Measurements from ENCODE around the gene AJAP1.

AJAP1 gene

GRCh38 chr1:4637616-4638344 is 16.6 kb upstream of the AJAP1 start:
- DNase-seq: no peak
- Histone ChIP-seq H3K27me3 (replicated peaks in 2 of 5; ENCODE audit: control insufficient read depth in 4 of 5, insufficient read depth in 5 of 5, low read length in 4 of 5) (peaks cover 0 to 44% (median 12%) of the 10 kb centered on the region in 5 experiments), H3K4me3 (ENCODE audit: control insufficient read depth in 1 of 7, extremely low read depth in 1 of 7, insufficient read depth in 4 of 7, low read depth in 2 of 7, low read length in 6 of 7) (no peak overlapping the region), H3K36me3 (ENCODE audit: control insufficient read depth in 4 of 4, insufficient read depth in 4 of 4, low read length in 3 of 4) (no peaks in the 10 kb centered on the region), H3K4me1 (ENCODE audit: control extremely low read depth in 1 of 4, control insufficient read depth in 4 of 4, insufficient read depth in 4 of 4, low read length in 3 of 4) (peaks cover 0 to 8% (median 0%) of the 10 kb centered on the region in 4 experiments), H3K9me3 (ENCODE audit: control extremely low read depth in 1 of 5, control insufficient read depth in 4 of 5, insufficient read depth in 2 of 5, low read depth in 1 of 5, low read length in 4 of 5) (no peaks in the 10 kb centered on the region), H3K27ac (ENCODE audit: insufficient read depth in 1 of 2, low read depth in 1 of 2, low read length in 2 of 2, poor library complexity in 1 of 2, severe bottlenecking in 2 of 2) (no peak overlapping the region)
- ChIA-PET POLR2A (no interaction called here), CTCF (no interaction called here)
- 53% methylated on average over 32 of the region's 34 CpGs for whole genome bisulfite sequencing (ENCODE audit: insufficient coverage)

- H3K36me3 ChIP-seq (ENCODE audit: control insufficient read depth in 4 of 4, insufficient read depth in 4 of 4, low read length in 3 of 4): no peaks in the 10 kb centered on the region
- H3K27me3 ChIP-seq (replicated peaks in 2 of 5; ENCODE audit: control insufficient read depth in 4 of 5, insufficient read depth in 5 of 5, low read length in 4 of 5): peaks cover 0 to 44% (median 12%) of the 10 kb centered on the region in 5 experiments
- POLR2A ChIA-PET: no interaction called here
- H3K4me3 ChIP-seq (ENCODE audit: control insufficient read depth in 1 of 7, extremely low read depth in 1 of 7, insufficient read depth in 4 of 7, low read depth in 2 of 7, low read length in 6 of 7): no peak overlapping the region
- 32% methylated on average over 9 of the region's 12 CpGs for WGBS (ENCODE audit: insufficient coverage)
- CTCF ChIA-PET: no interaction called here
- peaks cover 0 to 8% (median 0%) of the 10 kb centered on the region in 4 experiments for H3K4me1 ChIP-seq (ENCODE audit: control extremely low read depth in 1 of 4, control insufficient read depth in 4 of 4, insufficient read depth in 4 of 4, low read length in 3 of 4)
- DNase-seq: peak; percentile 63 to 76 (median 73)
- no peak overlapping the region for H3K27ac ChIP-seq (ENCODE audit: insufficient read depth in 1 of 2, low read depth in 1 of 2, low read length in 2 of 2, poor library complexity in 1 of 2, severe bottlenecking in 2 of 2)
- no peaks in the 10 kb centered on the region for H3K9me3 ChIP-seq (ENCODE audit: control extremely low read depth in 1 of 5, control insufficient read depth in 4 of 5, insufficient read depth in 2 of 5, low read depth in 1 of 5, low read length in 4 of 5)
These were observed 16.1 kb upstream of the AJAP1 start for GRCh38 chr1:4638345-4638729.

GRCh38 chr1:4640931-4641330 is 13.5 kb upstream of the AJAP1 start:
- H3K27ac ChIP-seq (ENCODE audit: insufficient read depth in 1 of 2, low read depth in 1 of 2, low read length in 2 of 2, poor library complexity in 1 of 2, severe bottlenecking in 2 of 2): no peak overlapping the region
- H3K4me1 ChIP-seq (ENCODE audit: control extremely low read depth in 1 of 4, control insufficient read depth in 4 of 4, insufficient read depth in 4 of 4, low read length in 3 of 4): peaks cover 0 to 8% (median 0%) of the 10 kb centered on the region in 4 experiments
- CTCF ChIA-PET: no interaction called here
- no peaks in the 10 kb centered on the region for H3K9me3 ChIP-seq (ENCODE audit: control extremely low read depth in 1 of 5, control insufficient read depth in 4 of 5, insufficient read depth in 2 of 5, low read depth in 1 of 5, low read length in 4 of 5)
- WGBS (ENCODE audit: insufficient coverage): 71% methylated on average over 3 of the region's 10 CpGs
- H3K36me3 ChIP-seq (ENCODE audit: control insufficient read depth in 4 of 4, insufficient read depth in 4 of 4, low read length in 3 of 4): no peaks in the 10 kb centered on the region
- POLR2A ChIA-PET: interaction anchor here (1.3 kb wide), 1 partner anchor 12 kb away, joined by 3 read pairs; no protein-coding TSS in a partner anchor
- DNase-seq: no peak
- H3K4me3 ChIP-seq (ENCODE audit: control insufficient read depth in 1 of 7, extremely low read depth in 1 of 7, insufficient read depth in 4 of 7, low read depth in 2 of 7, low read length in 6 of 7): no peak overlapping the region
- peaks cover 0 to 46% (median 11%) of the 10 kb centered on the region in 5 experiments for H3K27me3 ChIP-seq (replicated peaks in 2 of 5; ENCODE audit: control insufficient read depth in 4 of 5, insufficient read depth in 5 of 5, low read length in 4 of 5)

- Histone ChIP-seq H3K4me3 (ENCODE audit: control insufficient read depth in 1 of 7, extremely low read depth in 1 of 7, insufficient read depth in 4 of 7, low read depth in 2 of 7, low read length in 6 of 7) (no peak overlapping the region), H3K4me1 (ENCODE audit: control extremely low read depth in 1 of 4, control insufficient read depth in 4 of 4, insufficient read depth in 4 of 4, low read length in 3 of 4) (no peaks in the 10 kb centered on the region), H3K27ac (ENCODE audit: insufficient read depth in 1 of 2, low read depth in 1 of 2, low read length in 2 of 2, poor library complexity in 1 of 2, severe bottlenecking in 2 of 2) (no peak overlapping the region), H3K9me3 (ENCODE audit: control extremely low read depth in 1 of 5, control insufficient read depth in 4 of 5, insufficient read depth in 2 of 5, low read depth in 1 of 5, low read length in 4 of 5) (peaks cover 0 to 4% (median 0%) of the 10 kb centered on the region in 5 experiments), H3K36me3 (ENCODE audit: control insufficient read depth in 4 of 4, insufficient read depth in 4 of 4, low read length in 3 of 4) (no peaks in the 10 kb centered on the region), H3K27me3 (replicated peaks in 2 of 5; ENCODE audit: control insufficient read depth in 4 of 5, insufficient read depth in 5 of 5, low read length in 4 of 5) (peaks cover 5 to 55% (median 19%) of the 10 kb centered on the region in 5 experiments)
- WGBS (ENCODE audit: insufficient coverage): 91% methylated on average over 1 of the region's 1 CpG
- ChIA-PET POLR2A (no interaction called here), CTCF (no interaction called here)
- DNase-seq: no peak
These were observed 7.0 kb upstream of the AJAP1 start for GRCh38 chr1:4647391-4647790.

GRCh38 chr1:4648657-4649056 is 5.8 kb upstream of the AJAP1 start:
- H3K9me3 ChIP-seq (ENCODE audit: control extremely low read depth in 1 of 5, control insufficient read depth in 4 of 5, insufficient read depth in 2 of 5, low read depth in 1 of 5, low read length in 4 of 5): peaks cover 0 to 4% (median 0%) of the 10 kb centered on the region in 5 experiments
- ChIA-PET CTCF (no interaction called here), POLR2A (no interaction called here)
- DNase-seq: no peak
- H3K36me3 ChIP-seq (ENCODE audit: control insufficient read depth in 4 of 4, insufficient read depth in 4 of 4, low read length in 3 of 4): no peaks in the 10 kb centered on the region
- no peak overlapping the region for H3K4me3 ChIP-seq (ENCODE audit: control insufficient read depth in 1 of 7, extremely low read depth in 1 of 7, insufficient read depth in 4 of 7, low read depth in 2 of 7, low read length in 6 of 7)
- H3K27ac ChIP-seq (ENCODE audit: insufficient read depth in 1 of 2, low read depth in 1 of 2, low read length in 2 of 2, poor library complexity in 1 of 2, severe bottlenecking in 2 of 2): no peak overlapping the region
- WGBS (ENCODE audit: insufficient coverage): 92% methylated on average over 1 of the region's 2 CpGs
- H3K27me3 ChIP-seq (replicated peaks in 2 of 5; ENCODE audit: control insufficient read depth in 4 of 5, insufficient read depth in 5 of 5, low read length in 4 of 5): peaks cover 5 to 65% (median 28%) of the 10 kb centered on the region in 5 experiments
- peaks cover 0 to 6% (median 1%) of the 10 kb centered on the region in 4 experiments for H3K4me1 ChIP-seq (ENCODE audit: control extremely low read depth in 1 of 4, control insufficient read depth in 4 of 4, insufficient read depth in 4 of 4, low read length in 3 of 4)

- CTCF ChIA-PET: interaction anchor here (0.8 to 0.9 kb wide), 2 partner anchors 13 to 527 kb away, joined by 3 read pairs; no protein-coding TSS in a partner anchor
- Histone ChIP-seq H3K4me1 (ENCODE audit: control extremely low read depth in 1 of 4, control insufficient read depth in 4 of 4, insufficient read depth in 4 of 4, low read length in 3 of 4) (peaks cover 0 to 18% (median 6%) of the 10 kb centered on the region in 4 experiments), H3K9me3 (ENCODE audit: control extremely low read depth in 1 of 5, control insufficient read depth in 4 of 5, insufficient read depth in 2 of 5, low read depth in 1 of 5, low read length in 4 of 5) (peaks cover 0 to 4% (median 0%) of the 10 kb centered on the region in 5 experiments), H3K36me3 (ENCODE audit: control insufficient read depth in 4 of 4, insufficient read depth in 4 of 4, low read length in 3 of 4) (no peaks in the 10 kb centered on the region), H3K27me3 (replicated peaks in 2 of 5; ENCODE audit: control insufficient read depth in 4 of 5, insufficient read depth in 5 of 5, low read length in 4 of 5) (peaks cover 5 to 78% (median 33%) of the 10 kb centered on the region in 5 experiments), H3K4me3 (ENCODE audit: control insufficient read depth in 1 of 7, extremely low read depth in 1 of 7, insufficient read depth in 4 of 7, low read depth in 2 of 7, low read length in 6 of 7) (no peak overlapping the region), H3K27ac (ENCODE audit: insufficient read depth in 1 of 2, low read depth in 1 of 2, low read length in 2 of 2, poor library complexity in 1 of 2, severe bottlenecking in 2 of 2) (no peak overlapping the region)
- no peak for DNase-seq
- POLR2A ChIA-PET: no interaction called here
- WGBS (ENCODE audit: insufficient coverage): 56% methylated on average over 3 of the region's 8 CpGs
These were observed 3.9 kb upstream of the AJAP1 start for GRCh38 chr1:4650481-4650880.

GRCh38 chr1:4650981-4651380 is 3.4 kb upstream of the AJAP1 start:
- WGBS (ENCODE audit: insufficient coverage): 39% methylated on average over 5 of the region's 8 CpGs
- POLR2A ChIA-PET: no interaction called here

More at GRCh38 chr1:4650981-4651380, 3.4 kb upstream of the AJAP1 start:
- H3K27ac ChIP-seq (ENCODE audit: insufficient read depth in 1 of 2, low read depth in 1 of 2, low read length in 2 of 2, poor library complexity in 1 of 2, severe bottlenecking in 2 of 2): no peak overlapping the region
- H3K27me3 ChIP-seq (replicated peaks in 2 of 5; ENCODE audit: control insufficient read depth in 4 of 5, insufficient read depth in 5 of 5, low read length in 4 of 5): peaks cover 5 to 80% (median 31%) of the 10 kb centered on the region in 5 experiments
- peaks cover 0 to 21% (median 8%) of the 10 kb centered on the region in 4 experiments for H3K4me1 ChIP-seq (ENCODE audit: control extremely low read depth in 1 of 4, control insufficient read depth in 4 of 4, insufficient read depth in 4 of 4, low read length in 3 of 4)
- CTCF ChIA-PET: interaction anchor here (0.8 to 0.9 kb wide), 2 partner anchors 12 to 527 kb away, joined by 3 read pairs; no protein-coding TSS in a partner anchor
- no peaks in the 10 kb centered on the region for H3K36me3 ChIP-seq (ENCODE audit: control insufficient read depth in 4 of 4, insufficient read depth in 4 of 4, low read length in 3 of 4)
- no peak overlapping the region for H3K4me3 ChIP-seq (ENCODE audit: control insufficient read depth in 1 of 7, extremely low read depth in 1 of 7, insufficient read depth in 4 of 7, low read depth in 2 of 7, low read length in 6 of 7)
- DNase-seq: no peak
- H3K9me3 ChIP-seq (ENCODE audit: control extremely low read depth in 1 of 5, control insufficient read depth in 4 of 5, insufficient read depth in 2 of 5, low read depth in 1 of 5, low read length in 4 of 5): peaks cover 0 to 4% (median 0%) of the 10 kb centered on the region in 5 experiments
